ENCODE results near the gene SDK1.

DNA sequence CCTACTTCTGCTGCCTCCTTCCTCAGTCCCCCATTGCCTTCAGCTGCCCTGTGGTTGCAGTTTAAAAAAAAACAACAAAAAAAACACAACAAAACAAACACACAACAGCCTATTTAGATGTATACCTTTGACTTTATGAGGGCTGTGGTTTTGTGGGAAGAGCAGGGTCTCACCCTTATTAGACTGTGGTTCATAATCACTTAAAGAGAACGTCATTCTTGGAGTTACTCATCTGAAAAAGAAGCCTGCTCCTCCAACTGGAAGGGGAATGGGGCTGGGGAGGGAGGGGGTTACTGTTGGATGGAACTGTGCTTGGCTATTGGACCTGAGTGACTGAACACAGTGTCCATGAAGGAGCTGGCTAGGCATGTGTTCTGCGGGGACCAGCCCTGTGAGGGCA is 48.1 kb downstream of the SDK1 start:
- TF ChIP-seq, protein P1, sequence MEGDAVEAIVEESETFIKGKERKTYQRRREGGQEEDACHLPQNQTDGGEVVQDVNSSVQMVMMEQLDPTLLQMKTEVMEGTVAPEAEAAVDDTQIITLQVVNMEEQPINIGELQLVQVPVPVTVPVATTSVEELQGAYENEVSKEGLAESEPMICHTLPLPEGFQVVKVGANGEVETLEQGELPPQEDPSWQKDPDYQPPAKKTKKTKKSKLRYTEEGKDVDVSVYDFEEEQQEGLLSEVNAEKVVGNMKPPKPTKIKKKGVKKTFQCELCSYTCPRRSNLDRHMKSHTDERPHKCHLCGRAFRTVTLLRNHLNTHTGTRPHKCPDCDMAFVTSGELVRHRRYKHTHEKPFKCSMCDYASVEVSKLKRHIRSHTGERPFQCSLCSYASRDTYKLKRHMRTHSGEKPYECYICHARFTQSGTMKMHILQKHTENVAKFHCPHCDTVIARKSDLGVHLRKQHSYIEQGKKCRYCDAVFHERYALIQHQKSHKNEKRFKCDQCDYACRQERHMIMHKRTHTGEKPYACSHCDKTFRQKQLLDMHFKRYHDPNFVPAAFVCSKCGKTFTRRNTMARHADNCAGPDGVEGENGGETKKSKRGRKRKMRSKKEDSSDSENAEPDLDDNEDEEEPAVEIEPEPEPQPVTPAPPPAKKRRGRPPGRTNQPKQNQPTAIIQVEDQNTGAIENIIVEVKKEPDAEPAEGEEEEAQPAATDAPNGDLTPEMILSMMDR (IDR thresholded peaks at IDR 0.05; ENCODE audit: low read depth, low read length, poor library complexity, severe bottlenecking): no peak
- TF ChIP-seq EZH2phosphoT487 (IDR thresholded peaks at IDR 0.05; ENCODE audit: borderline replicate concordance, low read length): no peak

All from DOHH2 (cell line).